OCI-LY1 (cell line): Measurements from ENCODE around the gene LRIG1.

Experiments
- H2AFZ ChIP-seq: fragments of 200-600 bp; sonication (generic), shearing (Covaris generic); 2 replicates; pipeline ENCODE4 v1.6.0; 2014; ENCODE audit warnings: antibody characterized with exemption, mild to moderate bottlenecking, low read length
- H3F3A ChIP-seq: fragments of 200-600 bp; sonication (generic), shearing (Covaris generic); 2 replicates; pipeline ENCODE4 v1.6.0; 2014; ENCODE audit warnings: mild to moderate bottlenecking, antibody characterized with exemption, low read length, moderate library complexity; ENCODE audit not compliant: insufficient read depth
- H3K27ac ChIP-seq: fragments of 200-600 bp; sonication (generic); 2 replicates; pipeline ENCODE4 v1.5.1; 2014; ENCODE audit warnings: low read length, mixed run types, mild to moderate bottlenecking, low read depth; ENCODE audit not compliant: poor library complexity, severe bottlenecking
- H3K27me3 ChIP-seq: fragments of 200-600 bp; sonication (generic); 2 replicates; pipeline ENCODE4 v1.6.0; 2014; ENCODE audit warnings: antibody characterized with exemption, mild to moderate bottlenecking, low read length, moderate library complexity; ENCODE audit not compliant: insufficient read depth
- H3K36me3 ChIP-seq: fragments of 200-600 bp; sonication (generic); 2 replicates; pipeline ENCODE4 v1.6.1; 2014; ENCODE audit warnings: mild to moderate bottlenecking, antibody characterized with exemption, low read length, moderate library complexity, mixed read lengths; ENCODE audit not compliant: insufficient read depth
- H3K4me1 ChIP-seq: fragments of 200-600 bp; sonication (generic); 2 replicates; pipeline ENCODE4 v1.5.1; 2014; ENCODE audit warnings: mild to moderate bottlenecking, low read length, moderate library complexity; ENCODE audit not compliant: insufficient read depth, severe bottlenecking
- H3K4me2 ChIP-seq: fragments of 200-600 bp; sonication (generic), shearing (Covaris generic); 2 replicates; pipeline ENCODE4 v1.6.1; 2014; ENCODE audit warnings: low read length
- H3K4me3 ChIP-seq: fragments of 200-600 bp; sonication (generic); 2 replicates; pipeline ENCODE4 v1.5.1; 2014; ENCODE audit warnings: low read length, low read depth, mild to moderate bottlenecking, mixed read lengths; ENCODE audit not compliant: poor library complexity, severe bottlenecking
- H3K79me2 ChIP-seq: fragments of 200-600 bp; shearing (Covaris generic); 2 replicates; pipeline ENCODE4 v1.6.1; 2016; ENCODE audit warnings: mixed run types, low read length, mixed read lengths; ENCODE audit not compliant: insufficient read depth
- H3K9ac ChIP-seq: fragments of 200-600 bp; sonication (generic), shearing (Covaris generic); 2 replicates; pipeline ENCODE4 v1.6.1; 2014; ENCODE audit warnings: mild to moderate bottlenecking, low read length, mixed read lengths
- H3K9me2 ChIP-seq: fragments of 200-600 bp; sonication (generic), shearing (Covaris generic); 2 replicates; pipeline ENCODE4 v1.6.1; 2014; ENCODE audit warnings: low read depth, mild to moderate bottlenecking, low read length, mixed read lengths
- H3K9me3 ChIP-seq: fragments of 200-600 bp; shearing (Covaris generic); 2 replicates; pipeline ENCODE4 v1.6.1; 2014; ENCODE audit warnings: low read length, mixed read lengths
- H4K20me1 ChIP-seq: fragments of 200-600 bp; sonication (generic), shearing (Covaris generic); 2 replicates; pipeline ENCODE4 v1.6.0; 2016; ENCODE audit warnings: mild to moderate bottlenecking, low read length; ENCODE audit not compliant: insufficient read depth
- CTCF ChIP-seq: fragments of 200-600 bp; sonication (generic), shearing (Covaris generic); IDR thresholded peaks from 2 replicates; pipeline ENCODE4 v1.5.1; 2017; ENCODE audit warnings: mild to moderate bottlenecking, antibody characterized with exemption, low read length, moderate library complexity, mixed read lengths
- EZH2 ChIP-seq: fragments of 200-600 bp; sonication (generic), shearing (Covaris generic); IDR thresholded peaks from 2 replicates; pipeline ENCODE4 v1.8.0; 2017; ENCODE audit warnings: borderline replicate concordance, mixed run types, mild to moderate bottlenecking, antibody characterized with exemption, low read length, moderate library complexity, mixed read lengths

Gene LRIG1

GRCh38 chr3:66497288-66497984 lies 3.4 kb downstream of the LRIG1 start:
- no peak overlapping the region for H3K4me3 ChIP-seq
- no peaks in the 10 kb centered on the region for H3K9me3 ChIP-seq
- 0 out of 2 replicates have a peak, but pooled peaks cover 4% of the 10 kb centered on the region for H3F3A ChIP-seq
- H3K27me3 ChIP-seq, result 0 out of 2 replicates have a peak, but pooled peaks cover 3% of the 10 kb centered on the region
- no peaks in the 10 kb centered on the region for H3K9me2 ChIP-seq
- TF ChIP-seq EZH2, result no peak
- no peak for TF ChIP-seq CTCF
- H4K20me1 ChIP-seq, result no peaks in the 10 kb centered on the region
- no peak overlapping the region for H3K27ac ChIP-seq
- H3K4me1 ChIP-seq, result peaks cover 11% of the 10 kb centered on the region
- H3K4me2 ChIP-seq, result no peak overlapping the region
- H3K9ac ChIP-seq, result no peak overlapping the region
- no peak overlapping the region for H2AFZ ChIP-seq
- H3K79me2 ChIP-seq, result no peaks in the 10 kb centered on the region
- H3K36me3 ChIP-seq, result no peaks in the 10 kb centered on the region

- Histone ChIP-seq H3K4me1 (peaks cover 11% of the 10 kb centered on the region), H3K4me2 (no peak overlapping the region)
Observed at GRCh38 chr3:66496746-66497145, 4.1 kb downstream of the LRIG1 start.

GRCh38 chr3:66496301-66496700 lies 4.5 kb downstream of the LRIG1 start:
- Histone ChIP-seq H3K36me3 (no peaks in the 10 kb centered on the region), H3K27me3 (0 out of 2 replicates have a peak, but pooled peaks cover 3% of the 10 kb centered on the region), H3K9me2 (no peaks in the 10 kb centered on the region), H3F3A (no peaks in the 10 kb centered on the region), H3K79me2 (no peaks in the 10 kb centered on the region), H3K4me3 (no peak overlapping the region), H3K9ac (no peak overlapping the region), H4K20me1 (no peaks in the 10 kb centered on the region), H3K9me3 (no peaks in the 10 kb centered on the region), H3K4me2 (no peak overlapping the region), H2AFZ (no peak overlapping the region), H3K4me1 (peaks cover 9% of the 10 kb centered on the region), H3K27ac (no peak overlapping the region)
- TF ChIP-seq CTCF (no peak), EZH2 (no peak)

More at GRCh38 chr3:66496746-66497145, 4.1 kb downstream of the LRIG1 start:
- H3K79me2 ChIP-seq, result no peaks in the 10 kb centered on the region
- TF ChIP-seq CTCF, result no peak
- TF ChIP-seq EZH2, result no peak
- H3K36me3 ChIP-seq, result no peaks in the 10 kb centered on the region
- no peaks in the 10 kb centered on the region for H3K9me3 ChIP-seq
- no peaks in the 10 kb centered on the region for H3K9me2 ChIP-seq
- no peak overlapping the region for H3K9ac ChIP-seq
- no peaks in the 10 kb centered on the region for H4K20me1 ChIP-seq
- no peak overlapping the region for H3K4me3 ChIP-seq
- no peak overlapping the region for H2AFZ ChIP-seq
- H3F3A ChIP-seq, result no peaks in the 10 kb centered on the region
- 0 out of 2 replicates have a peak, but pooled peaks cover 3% of the 10 kb centered on the region for H3K27me3 ChIP-seq
- H3K27ac ChIP-seq, result no peak overlapping the region
